ENCODE measurements around the gene KREMEN2.

The KREMEN2 gene

DNA sequence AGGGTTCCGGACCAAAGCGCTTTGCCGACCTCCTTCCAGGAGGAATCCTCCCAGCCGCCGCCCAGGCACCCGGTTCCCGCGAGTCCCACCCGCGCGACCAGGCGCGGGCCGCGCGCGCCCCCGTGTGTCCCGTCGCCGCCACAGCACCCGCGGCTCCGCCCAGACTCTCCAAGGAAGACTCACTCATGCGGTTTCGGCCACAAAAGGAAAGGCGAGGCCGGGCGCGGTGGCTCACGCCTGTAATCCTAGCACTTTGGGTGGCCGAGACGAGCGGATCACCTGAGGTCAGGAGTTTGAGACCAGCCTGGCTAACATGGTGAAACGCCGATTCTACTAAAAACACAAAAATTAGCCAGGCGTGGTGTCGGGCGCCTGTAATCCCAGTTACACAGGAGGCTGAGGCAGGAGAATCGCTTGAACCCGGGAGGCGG lies 19.6 kb downstream of the KREMEN2 start:
- no peaks in the 10 kb centered on the region for H3K27me3 ChIP-seq (ENCODE audit: control insufficient read depth, insufficient read depth, low read length)
- no peak overlapping the region for H3K27ac ChIP-seq
- H3K4me3 ChIP-seq (ENCODE audit: low read depth, low read length): no peak overlapping the region
- peak overlapping the region; percentile 85 for H2AFZ ChIP-seq
- no peaks in the 10 kb centered on the region for H3K9me3 ChIP-seq (ENCODE audit: control insufficient read depth, low read length)
- H3K36me3 ChIP-seq (ENCODE audit: control insufficient read depth, insufficient read depth, low read length): no peaks in the 10 kb centered on the region
- peak overlapping the region; percentile 50 for H3K4me2 ChIP-seq (ENCODE audit: low read length)
- no peaks in the 10 kb centered on the region for H3K79me2 ChIP-seq
- H3K4me1 ChIP-seq: peaks cover 3% of the 10 kb centered on the region
- H3K9ac ChIP-seq: no peak overlapping the region
- TF ChIP-seq, protein P1, sequence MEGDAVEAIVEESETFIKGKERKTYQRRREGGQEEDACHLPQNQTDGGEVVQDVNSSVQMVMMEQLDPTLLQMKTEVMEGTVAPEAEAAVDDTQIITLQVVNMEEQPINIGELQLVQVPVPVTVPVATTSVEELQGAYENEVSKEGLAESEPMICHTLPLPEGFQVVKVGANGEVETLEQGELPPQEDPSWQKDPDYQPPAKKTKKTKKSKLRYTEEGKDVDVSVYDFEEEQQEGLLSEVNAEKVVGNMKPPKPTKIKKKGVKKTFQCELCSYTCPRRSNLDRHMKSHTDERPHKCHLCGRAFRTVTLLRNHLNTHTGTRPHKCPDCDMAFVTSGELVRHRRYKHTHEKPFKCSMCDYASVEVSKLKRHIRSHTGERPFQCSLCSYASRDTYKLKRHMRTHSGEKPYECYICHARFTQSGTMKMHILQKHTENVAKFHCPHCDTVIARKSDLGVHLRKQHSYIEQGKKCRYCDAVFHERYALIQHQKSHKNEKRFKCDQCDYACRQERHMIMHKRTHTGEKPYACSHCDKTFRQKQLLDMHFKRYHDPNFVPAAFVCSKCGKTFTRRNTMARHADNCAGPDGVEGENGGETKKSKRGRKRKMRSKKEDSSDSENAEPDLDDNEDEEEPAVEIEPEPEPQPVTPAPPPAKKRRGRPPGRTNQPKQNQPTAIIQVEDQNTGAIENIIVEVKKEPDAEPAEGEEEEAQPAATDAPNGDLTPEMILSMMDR (IDR thresholded peaks at IDR 0.05): peak; percentile 99

DNA sequence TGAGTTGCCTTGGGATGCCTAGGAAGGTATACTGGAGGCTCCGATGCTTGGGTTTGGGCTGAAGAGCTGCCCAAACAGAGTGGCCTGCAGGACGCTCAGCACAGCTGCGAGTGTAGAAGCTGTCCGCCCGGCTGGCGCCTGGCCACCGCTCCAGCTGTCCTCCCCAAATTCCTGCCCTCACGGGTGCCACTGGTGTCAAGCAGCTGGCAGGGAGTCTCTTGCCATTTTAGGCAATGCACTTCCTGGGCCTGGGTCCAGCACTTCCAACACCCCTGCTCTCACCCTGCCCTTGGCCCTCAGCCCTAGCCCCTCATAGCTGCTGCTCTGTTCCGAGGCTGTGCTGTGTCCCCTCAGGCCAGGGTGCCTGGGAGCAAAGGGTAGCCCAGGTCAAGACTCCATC lies 21.4 kb downstream of the KREMEN2 start:
- H2AFZ ChIP-seq: no peak overlapping the region
- no peak overlapping the region for H3K27ac ChIP-seq
- no peak overlapping the region for H3K9ac ChIP-seq
- no peak overlapping the region for H3K4me3 ChIP-seq (ENCODE audit: low read depth, low read length)
- H3K4me1 ChIP-seq: peaks cover 3% of the 10 kb centered on the region
- no peaks in the 10 kb centered on the region for H3K27me3 ChIP-seq (ENCODE audit: control insufficient read depth, insufficient read depth, low read length)
- TF ChIP-seq, protein P1 (IDR thresholded peaks at IDR 0.05): no peak
- H3K79me2 ChIP-seq: no peaks in the 10 kb centered on the region
- H3K36me3 ChIP-seq (ENCODE audit: control insufficient read depth, insufficient read depth, low read length): no peaks in the 10 kb centered on the region
- H3K4me2 ChIP-seq (ENCODE audit: low read length): no peak overlapping the region
- no peaks in the 10 kb centered on the region for H3K9me3 ChIP-seq (ENCODE audit: control insufficient read depth, low read length)

DNA sequence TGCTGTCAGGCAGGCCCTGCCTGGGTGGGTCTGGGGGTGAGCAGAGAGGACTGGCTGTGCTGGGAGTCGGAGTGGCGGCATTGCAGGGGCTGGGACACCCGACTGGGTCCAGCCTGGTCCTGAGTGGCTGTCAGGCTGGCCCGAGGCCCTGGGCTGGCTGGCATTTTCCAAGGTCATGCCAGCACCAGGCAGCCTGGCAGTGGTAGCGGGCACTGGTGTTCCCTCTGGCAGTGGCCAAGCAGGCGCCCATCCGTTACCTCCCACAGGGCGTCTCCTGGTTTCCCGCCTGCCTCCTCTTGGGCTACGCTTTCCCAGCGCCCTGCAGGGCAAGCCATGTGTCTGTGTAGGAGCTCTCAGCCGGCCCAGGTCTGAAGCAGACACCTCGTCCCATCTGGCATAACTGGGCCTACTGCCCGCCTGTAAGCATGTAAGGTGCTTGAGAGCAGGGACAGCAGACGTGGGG lies 21.8 kb downstream of the KREMEN2 start:
- Histone ChIP-seq H3K27ac (no peak overlapping the region), H3K79me2 (no peaks in the 10 kb centered on the region), H3K4me2 (ENCODE audit: low read length) (no peak overlapping the region), H3K4me3 (ENCODE audit: low read depth, low read length) (no peak overlapping the region), H3K27me3 (ENCODE audit: control insufficient read depth, insufficient read depth, low read length) (no peaks in the 10 kb centered on the region), H3K36me3 (ENCODE audit: control insufficient read depth, insufficient read depth, low read length) (no peaks in the 10 kb centered on the region), H2AFZ (no peak overlapping the region), H3K4me1 (peaks cover 3% of the 10 kb centered on the region), H3K9ac (no peak overlapping the region), H3K9me3 (ENCODE audit: control insufficient read depth, low read length) (no peaks in the 10 kb centered on the region)
- TF ChIP-seq, protein P1 (IDR thresholded peaks at IDR 0.05): no peak

DNA sequence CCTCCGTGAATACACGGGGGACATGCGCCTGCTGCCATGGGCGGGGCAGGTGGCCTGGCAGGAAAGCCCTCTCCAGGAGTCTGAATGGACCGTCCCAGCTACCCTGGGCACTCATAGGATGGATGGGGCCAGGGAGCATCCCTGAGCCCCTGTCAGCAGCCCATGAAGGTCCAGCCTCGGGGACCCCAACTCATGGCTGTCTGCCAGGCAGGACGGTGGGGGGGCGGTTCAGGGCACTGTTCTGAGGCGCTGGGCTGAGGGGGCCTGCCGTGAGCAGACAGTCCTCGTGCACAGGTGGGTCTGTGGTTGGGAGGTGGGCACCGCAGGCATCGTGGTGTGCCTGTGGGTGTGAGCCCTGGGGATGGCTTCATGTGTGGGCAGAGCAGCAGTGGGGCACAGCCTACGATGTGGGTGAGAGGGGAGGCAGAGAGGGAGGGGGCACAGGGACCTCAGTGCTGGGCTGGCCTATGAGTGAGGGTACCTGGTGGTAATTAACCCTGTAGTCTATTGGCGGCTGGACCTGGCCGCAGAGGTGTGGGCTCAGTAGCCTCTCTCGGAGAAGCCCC lies 22.6 kb downstream of the KREMEN2 start:
- no peak overlapping the region for H3K9ac ChIP-seq
- TF ChIP-seq, protein P1 (IDR thresholded peaks at IDR 0.05): no peak
- H3K4me1 ChIP-seq: peaks cover 3% of the 10 kb centered on the region
- no peaks in the 10 kb centered on the region for H3K9me3 ChIP-seq (ENCODE audit: control insufficient read depth, low read length)
- H3K27me3 ChIP-seq (ENCODE audit: control insufficient read depth, insufficient read depth, low read length): no peaks in the 10 kb centered on the region
- no peak overlapping the region for H3K4me3 ChIP-seq (ENCODE audit: low read depth, low read length)
- no peak overlapping the region for H3K27ac ChIP-seq
- no peaks in the 10 kb centered on the region for H3K79me2 ChIP-seq
- H2AFZ ChIP-seq: no peak overlapping the region
- H3K36me3 ChIP-seq (ENCODE audit: control insufficient read depth, insufficient read depth, low read length): no peaks in the 10 kb centered on the region
- no peak overlapping the region for H3K4me2 ChIP-seq (ENCODE audit: low read length)

DNA sequence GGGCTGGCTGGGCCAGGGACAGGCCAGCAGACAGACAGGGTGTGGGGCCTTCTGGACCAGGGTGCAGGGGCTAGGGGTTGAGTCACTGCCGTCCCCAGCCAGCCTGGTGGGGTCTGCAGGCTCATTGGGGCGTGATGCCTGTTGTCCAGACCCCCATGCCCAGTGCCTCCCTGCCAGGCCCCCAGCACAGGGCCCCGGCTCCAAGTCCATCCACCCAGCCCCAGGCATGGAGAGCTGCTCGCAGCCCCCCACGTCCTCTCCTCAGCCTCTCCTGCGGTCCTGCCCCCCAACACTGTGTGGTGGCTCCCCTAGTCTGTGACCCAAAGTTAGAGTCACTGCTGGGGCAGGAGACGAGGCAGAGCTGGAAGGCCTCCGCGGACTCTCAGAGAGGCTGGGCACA lies 23.2 kb downstream of the KREMEN2 start:
- H3K9ac ChIP-seq: no peak overlapping the region
- no peaks in the 10 kb centered on the region for H3K9me3 ChIP-seq (ENCODE audit: control insufficient read depth, low read length)
- no peaks in the 10 kb centered on the region for H3K36me3 ChIP-seq (ENCODE audit: control insufficient read depth, insufficient read depth, low read length)
- no peak overlapping the region for H3K4me3 ChIP-seq (ENCODE audit: low read depth, low read length)
- H3K4me1 ChIP-seq: peaks cover 3% of the 10 kb centered on the region
- TF ChIP-seq, protein P1 (IDR thresholded peaks at IDR 0.05): no peak
- no peaks in the 10 kb centered on the region for H3K27me3 ChIP-seq (ENCODE audit: control insufficient read depth, insufficient read depth, low read length)
- no peak overlapping the region for H3K27ac ChIP-seq
- H3K79me2 ChIP-seq: no peaks in the 10 kb centered on the region
- H3K4me2 ChIP-seq (ENCODE audit: low read length): no peak overlapping the region
- no peak overlapping the region for H2AFZ ChIP-seq
